Measurements from ENCODE around the gene TMPRSS12.

DNA sequence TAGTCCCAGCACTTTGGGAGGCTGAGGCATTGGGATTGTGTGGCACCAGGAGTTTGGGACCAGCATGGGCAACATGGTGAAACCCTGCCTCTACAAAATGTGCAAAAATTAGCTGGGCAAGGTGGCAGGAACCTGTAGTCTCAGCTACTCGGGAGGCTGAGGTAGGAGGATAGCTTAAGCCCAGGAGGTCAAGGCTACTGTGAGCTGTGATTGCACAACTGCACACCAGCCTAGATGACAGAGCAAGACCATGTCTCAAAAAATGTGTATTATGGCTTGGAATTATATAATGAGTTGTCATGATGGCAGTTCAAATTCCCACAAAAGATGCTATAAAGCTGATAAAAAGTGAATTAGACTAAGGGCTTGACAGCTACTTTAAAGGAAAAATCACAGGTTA is 20.6 kb upstream of the TMPRSS12 start:
- TF ChIP-seq, protein P1, sequence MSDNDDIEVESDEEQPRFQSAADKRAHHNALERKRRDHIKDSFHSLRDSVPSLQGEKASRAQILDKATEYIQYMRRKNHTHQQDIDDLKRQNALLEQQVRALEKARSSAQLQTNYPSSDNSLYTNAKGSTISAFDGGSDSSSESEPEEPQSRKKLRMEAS (IDR thresholded peaks at IDR 0.05), result no peak
- TF ChIP-seq, protein P2, sequence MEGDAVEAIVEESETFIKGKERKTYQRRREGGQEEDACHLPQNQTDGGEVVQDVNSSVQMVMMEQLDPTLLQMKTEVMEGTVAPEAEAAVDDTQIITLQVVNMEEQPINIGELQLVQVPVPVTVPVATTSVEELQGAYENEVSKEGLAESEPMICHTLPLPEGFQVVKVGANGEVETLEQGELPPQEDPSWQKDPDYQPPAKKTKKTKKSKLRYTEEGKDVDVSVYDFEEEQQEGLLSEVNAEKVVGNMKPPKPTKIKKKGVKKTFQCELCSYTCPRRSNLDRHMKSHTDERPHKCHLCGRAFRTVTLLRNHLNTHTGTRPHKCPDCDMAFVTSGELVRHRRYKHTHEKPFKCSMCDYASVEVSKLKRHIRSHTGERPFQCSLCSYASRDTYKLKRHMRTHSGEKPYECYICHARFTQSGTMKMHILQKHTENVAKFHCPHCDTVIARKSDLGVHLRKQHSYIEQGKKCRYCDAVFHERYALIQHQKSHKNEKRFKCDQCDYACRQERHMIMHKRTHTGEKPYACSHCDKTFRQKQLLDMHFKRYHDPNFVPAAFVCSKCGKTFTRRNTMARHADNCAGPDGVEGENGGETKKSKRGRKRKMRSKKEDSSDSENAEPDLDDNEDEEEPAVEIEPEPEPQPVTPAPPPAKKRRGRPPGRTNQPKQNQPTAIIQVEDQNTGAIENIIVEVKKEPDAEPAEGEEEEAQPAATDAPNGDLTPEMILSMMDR (IDR thresholded peaks at IDR 0.05 in 2 of 3, conservative IDR thresholded peaks at IDR 0.05 in 1 of 3; ENCODE audit: borderline replicate concordance in 1 of 3, insufficient read depth in 1 of 3, low read depth in 2 of 3, low read length in 2 of 3), result no peak
- TF ChIP-seq ELF1 (IDR thresholded peaks at IDR 0.05; ENCODE audit: borderline replicate concordance, low read depth), result no peak
- no peak for TF ChIP-seq EZH2 (IDR thresholded peaks at IDR 0.05)
- TF ChIP-seq SP1 (IDR thresholded peaks at IDR 0.05; ENCODE audit: low read depth), result no peak
- TF ChIP-seq YY1 (IDR thresholded peaks at IDR 0.05; ENCODE audit: extremely low read depth, insufficient replicate concordance, low read depth, low read length), result no peak
- TF ChIP-seq EZH2phosphoT487 (IDR thresholded peaks at IDR 0.05; ENCODE audit: borderline replicate concordance), result no peak
- TF ChIP-seq SIN3A (IDR thresholded peaks at IDR 0.05; ENCODE audit: low read depth), result no peak
- TF ChIP-seq ZFX (IDR thresholded peaks at IDR 0.05), result no peak
- no peak for TF ChIP-seq TCF7L2 (IDR thresholded peaks at IDR 0.05; ENCODE audit: borderline replicate concordance, extremely low read depth, insufficient read depth, insufficient read length)

Measured in HCT116 (cell line).